Spleen (tissue), 11 donors: ENCODE results near the gene TMED9. TPM values are rescaled to one million over a fixed set of nuclear protein-coding genes. Genes with fewer than 3 reads are reported as not detected.
A peak's percentile ranks its signal among the peaks of the same experiment; 100 is the strongest.

Experiments
- DNase-seq: peaks from one replicate; pipeline ENCODE4 v3.0.0-alpha.2; 2020
- H3K27ac ChIP-seq, 8 donors: fragments of 200-600 bp; sonication (generic) in 7 of 8; 1 replicate in 4 of 8; 2 replicates in 4 of 8; pipeline versions ENCODE4 v1.5.0 to v1.8.0; 2016 to 2021; ENCODE audit warnings: inconsistent platforms in 4 of 8, mild to moderate bottlenecking in 4 of 8, moderate library complexity in 1 of 8
- H3K27me3 ChIP-seq, 7 donors: fragments of 200-600 bp; sonication (generic) in 6 of 7; replicated peaks in 1 of 7; 1 replicate in 4 of 7; 2 replicates in 3 of 7; pipeline versions ENCODE4 v1.5.0 to v1.8.0; 2016 to 2021; ENCODE audit warnings: inconsistent platforms in 3 of 7, mild to moderate bottlenecking in 1 of 7
- H3K36me3 ChIP-seq, 6 donors: fragments of 200-600 bp; sonication (generic) in 5 of 6; 1 replicate in 4 of 6; 2 replicates in 2 of 6; pipeline versions ENCODE4 v1.5.0 to v1.8.0; 2016 to 2021; ENCODE audit warnings: inconsistent platforms in 2 of 6
- H3K4me1 ChIP-seq, 6 donors: fragments of 200-600 bp; sonication (generic) in 5 of 6; 1 replicate in 3 of 6; 2 replicates in 3 of 6; pipeline versions ENCODE4 v1.5.0 to v1.8.0; 2016 to 2021; ENCODE audit warnings: inconsistent platforms in 3 of 6
- H3K4me3 ChIP-seq, 8 donors: fragments of 200-600 bp; sonication (generic) in 7 of 8; 1 replicate in 4 of 8; 2 replicates in 4 of 8; pipeline versions ENCODE4 v1.5.0 to v1.8.0; 2016 to 2021; ENCODE audit warnings: inconsistent platforms in 4 of 8, mild to moderate bottlenecking in 4 of 8, moderate library complexity in 2 of 8
- H3K9me3 ChIP-seq, 8 donors: fragments of 200-600 bp; sonication (generic) in 7 of 8; 1 replicate in 4 of 8; 2 replicates in 4 of 8; pipeline versions ENCODE4 v1.5.0 to v1.8.0; 2016 to 2021; ENCODE audit warnings: inconsistent platforms in 4 of 8
- POLR2A ChIP-seq, 3 donors: fragments of 450-650 bp; IDR thresholded peaks; one replicate each; pipeline ENCODE4 v1.5.1; 2017; ENCODE audit warnings: antibody characterized with exemption in 3 of 3, mild to moderate bottlenecking in 1 of 3
- POLR2AphosphoS5 ChIP-seq, 3 donors: sonication (generic); formaldehyde crosslinking; IDR thresholded peaks; one replicate each; pipeline ENCODE4 v1.5.1; 2017; ENCODE audit warnings: antibody characterized with exemption in 3 of 3
- WGBS, 5 donors: extraction: QIAGEN DNeasy Blood & Tissue Kit in 3 of 5; methylation state at CpG; one replicate each; pipeline versions ENCODE4 v1.1.5 to v1.1.7; 2013 to 2018; 5-methylcytosine and 5-hydroxymethylcytosine counted together
- intact Hi-C: fragments of 100-400 bp; cut with DNase I; formaldehyde crosslinking; loops from one replicate; pipeline ENCODE4 v1.15.0; 2023; ENCODE audit warnings: low total_unique reads
- polyA plus RNA-seq, 3 donors: library from polyadenylated mRNA; stranded (reverse); fragments of 200-250 nt; gene quantifications; one replicate each; pipeline ENCODE4 v1.2.1, GENCODE V29; 2013
- total RNA-seq, 7 donors: library from RNA; depleted of rRNA in 3 of 7; stranded (reverse); fragments of >200 nt in 3 of 7; fragmentation: NEBNext Ultra II Directional in 4 of 7; extraction: Animal tissue kit (Norgen Biotek cat#: 25700) in 4 of 7; gene quantifications; one replicate each; pipeline versions ENCODE4 v1.1.0 to v1.2.1, GENCODE V29; 2016 to 2021
- TF ChIP-seq, protein P1 (sequence below), 11 experiments: fragments of 200-600 bp in 7 of 11; fragments of 450-650 bp in 4 of 11; sonication (generic) in 4 of 11; IDR thresholded peaks in 8 of 11; conservative IDR thresholded peaks in 3 of 11; 1 replicate in 7 of 11; 2 replicates in 4 of 11; pipeline versions ENCODE4 v1.4.0 to v1.8.0; 2016 to 2021; ENCODE audit warnings: antibody characterized with exemption in 11 of 11, inconsistent platforms in 4 of 11, mild to moderate bottlenecking in 1 of 11
- donor health status: healthy with polysubstance abuse.
- donor health status: DM: no; HTN: no; CAD: no; lungs with moderate emphysema.
- donor health status: DM: no; HTN: no; CAD: no.
- donor health status: Bipolar disorder and iron deficiency.
- donor health status: healthy.
- donor health status: DM: no; HTN: no; CAD: no.
- donor health status: DM: yes; HTN: yes; CAD: no.

The TMED9 gene
- total and polyA plus RNA-seq, 10 donors = 52.6 to 126 (median 98.2) TPM

DNA sequence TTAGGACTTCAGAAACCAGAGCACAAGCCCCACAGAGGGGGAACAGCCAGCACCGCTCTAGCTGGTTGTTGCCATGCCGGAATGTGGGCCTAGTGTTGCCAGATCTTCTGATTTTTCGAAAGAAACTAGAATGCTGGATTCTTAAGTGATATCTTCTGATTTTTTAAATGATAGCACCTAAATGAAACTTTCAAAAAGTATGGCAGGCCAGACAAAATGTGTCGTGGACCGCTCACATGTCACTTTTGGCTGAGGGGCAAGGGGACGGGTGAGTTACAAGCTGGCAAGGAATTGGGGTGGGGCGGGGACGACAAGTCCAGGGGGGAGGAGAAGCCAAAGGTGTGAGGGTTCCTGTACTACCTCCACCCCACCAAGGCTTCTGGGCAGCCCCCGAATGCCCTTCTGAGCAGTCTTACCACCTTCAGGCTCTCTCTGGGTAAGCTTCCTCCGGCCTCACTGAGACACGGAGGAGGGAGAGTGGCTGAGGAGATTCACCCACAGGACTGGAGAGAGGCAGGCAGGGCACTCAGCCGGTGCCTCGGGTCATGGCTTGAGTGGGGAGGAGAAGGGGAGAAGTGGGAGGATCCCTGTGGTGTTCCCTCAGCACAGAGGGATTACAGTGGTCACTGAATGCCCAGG lies 18.2 kb downstream of the TMED9 start:
- no peak for TF ChIP-seq POLR2A (IDR thresholded peaks at IDR 0.05)
- peak in 2 of 3 donors; percentile 11 to 32 for TF ChIP-seq POLR2AphosphoS5 (IDR thresholded peaks at IDR 0.05)
- Histone ChIP-seq H3K27me3 (no peaks in the 10 kb centered on the region), H3K27ac (peak overlapping the region in 1 of 8 donors; percentile 42), H3K9me3 (no peaks in the 10 kb centered on the region), H3K4me3 (no peak overlapping the region), H3K36me3 (peaks cover 0 to 66% (median 9%) of the 10 kb centered on the region in 6 donors), H3K4me1 (peaks cover 6 to 28% (median 14%) of the 10 kb centered on the region in 6 donors)
- 68 to 84% (median 76%) methylated on average over 11 to 13 of the region's 13 CpGs for WGBS, 5 donors
- intact Hi-C loops = no loop called here
- DNase-seq = no peak

DNA sequence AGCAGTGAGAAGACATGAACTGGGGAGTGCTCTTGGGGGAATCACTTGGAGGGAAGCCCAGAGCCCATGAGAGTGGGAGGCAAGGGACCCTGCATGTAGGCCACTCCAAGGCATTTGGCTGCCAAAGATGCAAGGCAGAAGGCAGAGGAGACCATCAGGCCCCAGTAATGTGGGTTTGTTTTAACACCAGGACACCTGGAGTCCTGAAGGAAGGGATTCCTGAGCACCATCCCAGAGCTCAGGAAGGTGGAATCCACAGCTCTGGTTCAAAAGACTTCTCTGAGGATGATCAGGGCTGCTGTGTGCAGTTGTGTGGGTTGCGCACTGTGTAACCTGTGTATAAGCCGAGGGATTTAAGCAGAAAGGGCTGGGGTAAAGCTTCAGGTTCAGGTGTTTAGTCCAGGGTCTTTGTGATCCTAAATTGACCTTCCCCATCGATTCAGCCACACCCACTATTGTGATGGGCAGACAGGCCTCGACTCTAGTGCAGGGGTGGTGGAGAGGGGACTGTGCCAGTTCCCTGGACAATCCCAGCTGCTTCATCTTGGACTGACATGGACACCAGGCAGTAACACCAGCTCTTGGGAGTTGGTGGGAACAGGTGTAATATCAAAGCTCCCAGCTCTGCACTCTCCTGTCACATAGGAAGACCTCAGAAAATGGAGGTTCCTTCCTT lies 18.9 kb downstream of the TMED9 start:
- Histone ChIP-seq H3K9me3 (no peaks in the 10 kb centered on the region), H3K27me3 (no peaks in the 10 kb centered on the region), H3K4me3 (no peak overlapping the region), H3K36me3 (peaks cover 0 to 65% (median 7%) of the 10 kb centered on the region in 6 donors), H3K27ac (no peak overlapping the region), H3K4me1 (peaks cover 6 to 28% (median 14%) of the 10 kb centered on the region in 6 donors)
- no peak for DNase-seq
- TF ChIP-seq POLR2AphosphoS5 (IDR thresholded peaks at IDR 0.05) (no peak), POLR2A (IDR thresholded peaks at IDR 0.05) (no peak)
- TF ChIP-seq, protein P1, sequence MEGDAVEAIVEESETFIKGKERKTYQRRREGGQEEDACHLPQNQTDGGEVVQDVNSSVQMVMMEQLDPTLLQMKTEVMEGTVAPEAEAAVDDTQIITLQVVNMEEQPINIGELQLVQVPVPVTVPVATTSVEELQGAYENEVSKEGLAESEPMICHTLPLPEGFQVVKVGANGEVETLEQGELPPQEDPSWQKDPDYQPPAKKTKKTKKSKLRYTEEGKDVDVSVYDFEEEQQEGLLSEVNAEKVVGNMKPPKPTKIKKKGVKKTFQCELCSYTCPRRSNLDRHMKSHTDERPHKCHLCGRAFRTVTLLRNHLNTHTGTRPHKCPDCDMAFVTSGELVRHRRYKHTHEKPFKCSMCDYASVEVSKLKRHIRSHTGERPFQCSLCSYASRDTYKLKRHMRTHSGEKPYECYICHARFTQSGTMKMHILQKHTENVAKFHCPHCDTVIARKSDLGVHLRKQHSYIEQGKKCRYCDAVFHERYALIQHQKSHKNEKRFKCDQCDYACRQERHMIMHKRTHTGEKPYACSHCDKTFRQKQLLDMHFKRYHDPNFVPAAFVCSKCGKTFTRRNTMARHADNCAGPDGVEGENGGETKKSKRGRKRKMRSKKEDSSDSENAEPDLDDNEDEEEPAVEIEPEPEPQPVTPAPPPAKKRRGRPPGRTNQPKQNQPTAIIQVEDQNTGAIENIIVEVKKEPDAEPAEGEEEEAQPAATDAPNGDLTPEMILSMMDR (IDR thresholded peaks at IDR 0.05 in 8 of 11, conservative IDR thresholded peaks at IDR 0.05 in 3 of 11) = no peak
- 80 to 85% (median 81%) methylated on average over 4 of the region's 4 CpGs for WGBS, 5 donors
- intact Hi-C loops = no loop called here

DNA sequence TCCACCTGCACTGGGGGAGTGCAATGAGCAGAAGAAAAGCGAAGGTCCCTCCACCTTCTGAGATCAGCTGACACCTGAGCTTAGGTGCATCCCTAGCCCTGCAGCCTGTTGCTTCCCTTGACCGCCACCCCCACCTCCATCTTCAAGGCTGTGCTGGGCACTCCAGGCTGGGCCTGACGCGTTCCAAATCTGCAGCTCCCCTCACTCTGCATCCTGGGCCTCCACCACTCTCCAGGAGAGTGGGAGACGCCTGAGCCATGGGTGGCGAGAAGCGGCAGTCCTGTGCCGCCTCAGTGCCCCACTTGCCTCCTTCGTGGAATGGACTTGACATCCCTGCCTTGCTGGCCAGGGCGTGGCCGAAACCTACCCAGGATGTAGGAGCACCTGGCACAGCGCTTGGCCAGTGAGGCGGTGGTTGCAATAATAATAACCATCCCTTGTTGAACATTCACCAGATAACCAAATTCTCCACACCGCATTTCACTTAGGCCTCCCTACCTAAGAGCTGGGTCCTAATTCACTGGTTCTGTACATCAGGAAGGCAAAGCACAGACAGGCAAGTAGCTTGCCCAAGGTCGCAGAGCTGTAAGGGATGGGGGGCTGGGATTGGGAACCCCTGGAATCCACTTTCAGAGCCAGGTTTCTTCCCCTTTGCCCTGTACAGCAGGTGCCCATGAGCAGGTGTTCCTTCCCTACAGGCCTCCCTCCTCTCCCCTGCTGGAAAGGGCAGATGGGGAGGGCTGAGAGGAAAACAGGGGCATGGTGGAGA lies 19.6 kb downstream of the TMED9 start:
- Histone ChIP-seq H3K9me3 (no peaks in the 10 kb centered on the region), H3K36me3 (peaks cover 0 to 69% (median 6%) of the 10 kb centered on the region in 6 donors), H3K27ac (no peak overlapping the region), H3K4me1 (peaks cover 6 to 24% (median 14%) of the 10 kb centered on the region in 6 donors), H3K27me3 (no peaks in the 10 kb centered on the region), H3K4me3 (no peak overlapping the region)
- TF ChIP-seq, protein P1 (IDR thresholded peaks at IDR 0.05 in 8 of 11, conservative IDR thresholded peaks at IDR 0.05 in 3 of 11) = no peak
- peak in 2 of 3 donors; percentile 29 to 62 for TF ChIP-seq POLR2AphosphoS5 (IDR thresholded peaks at IDR 0.05)
- no peak for TF ChIP-seq POLR2A (IDR thresholded peaks at IDR 0.05)
- no peak for DNase-seq
- WGBS, 5 donors = 93 to 96% (median 93%) methylated on average over 14 to 15 of the region's 15 CpGs
- intact Hi-C loops = no loop called here

DNA sequence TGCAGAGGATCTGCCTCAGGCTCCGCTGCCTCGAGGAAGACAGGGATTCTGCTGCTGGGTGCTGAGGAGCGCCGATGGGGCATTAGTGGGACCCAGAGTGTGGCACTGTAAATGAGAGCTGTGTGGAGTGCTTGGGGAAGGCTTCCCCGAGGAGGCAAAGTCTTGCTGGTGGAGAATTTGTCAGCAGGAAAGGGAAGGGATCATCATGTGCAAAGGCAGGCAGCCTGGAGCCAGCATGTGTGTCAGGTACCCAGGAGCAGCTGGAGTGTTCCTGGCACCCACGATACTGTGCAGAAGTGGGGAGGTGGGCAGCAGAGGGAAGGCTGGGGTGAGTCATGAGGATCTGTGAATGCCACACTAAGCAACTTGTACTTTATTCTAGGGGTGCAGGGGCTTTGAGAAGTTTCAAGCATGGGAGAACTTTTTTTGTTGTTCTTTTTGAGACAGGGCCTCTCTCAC lies 20.2 kb downstream of the TMED9 start:
- intact Hi-C loops = no loop called here
- peaks cover 4 to 17% (median 10%) of the 10 kb centered on the region in 6 donors for H3K4me1 ChIP-seq
- H3K9me3 ChIP-seq = no peaks in the 10 kb centered on the region
- TF ChIP-seq, protein P1 (IDR thresholded peaks at IDR 0.05 in 8 of 11, conservative IDR thresholded peaks at IDR 0.05 in 3 of 11) = no peak
- no peak for TF ChIP-seq POLR2AphosphoS5 (IDR thresholded peaks at IDR 0.05)
- TF ChIP-seq POLR2A (IDR thresholded peaks at IDR 0.05) = no peak
- H3K27me3 ChIP-seq = no peaks in the 10 kb centered on the region
- no peak overlapping the region for H3K27ac ChIP-seq
- DNase-seq = no peak
- H3K36me3 ChIP-seq = peaks cover 0 to 76% (median 8%) of the 10 kb centered on the region in 6 donors
- no peak overlapping the region for H3K4me3 ChIP-seq
- 82 to 89% (median 86%) methylated on average over 6 of the region's 6 CpGs for WGBS, 5 donors
